A673 (cell line): Measurements from ENCODE around the gene SHISA9. TPM values are rescaled to one million over a fixed set of nuclear protein-coding genes. Genes with fewer than 3 reads are reported as not detected.

Source experiments
- BruUV-seq: library from RNA; stranded (reverse); fragments of 400-500 nt; replicated peaks from 2 replicates; lab custom pipeline; 2021; lab: Mats Ljungman, UMichigan
- CTCF ChIA-PET: fragments of 300-600 bp; sonication (Branson Sonifier 250); formaldehyde crosslinking; loops from one replicate; lab custom pipeline; 2022; ENCODE audit warnings: antibody characterized with exemption; lab: Charles Lee
- POLR2A ChIA-PET: fragments of 300-600 bp; sonication (Branson Sonifier 250); formaldehyde crosslinking; loops from one replicate; lab custom pipeline; 2022; ENCODE audit warnings: antibody characterized with exemption; ENCODE audit not compliant: low non-redundant PET; lab: Charles Lee
- DNase-seq: peaks from one replicate; pipeline ENCODE4 v3.0.0-alpha.2; 2015; ENCODE audit warnings: low spot score
- H3K27ac ChIP-seq: fragments of 200-600 bp; sonication (generic); 2 replicates; pipeline ENCODE4 v1.5.1; 2016; ENCODE audit warnings: mixed run types, low read depth, mild to moderate bottlenecking, mixed read lengths, antibody characterized with exemption, low read length; ENCODE audit not compliant: poor library complexity, severe bottlenecking
- H3K27me3 ChIP-seq: fragments of 200-600 bp; sonication (generic); replicated peaks from 2 replicates; pipeline ENCODE4 v1.6.1; 2017; ENCODE audit warnings: mixed run types, low read depth, mild to moderate bottlenecking, mixed read lengths, antibody characterized with exemption, low read length; ENCODE audit not compliant: insufficient read depth, poor library complexity
- H3K36me3 ChIP-seq: fragments of 200-600 bp; sonication (generic); 2 replicates; pipeline ENCODE4 v1.6.1; 2016; ENCODE audit warnings: mixed run types, mild to moderate bottlenecking, mixed read lengths, antibody characterized with exemption, low read length; ENCODE audit not compliant: insufficient read depth, poor library complexity, severe bottlenecking
- H3K4me1 ChIP-seq: fragments of 200-600 bp; sonication (generic); 2 replicates; pipeline ENCODE4 v1.6.1; 2017; ENCODE audit warnings: mixed run types, mild to moderate bottlenecking, mixed read lengths, antibody characterized with exemption, low read length; ENCODE audit not compliant: insufficient read depth, poor library complexity, severe bottlenecking
- H3K4me3 ChIP-seq: fragments of 200-600 bp; sonication (generic); 2 replicates; pipeline ENCODE4 v1.5.1; 2016; ENCODE audit warnings: low read depth, mixed run types, mild to moderate bottlenecking, mixed read lengths, low read length; ENCODE audit not compliant: poor library complexity, severe bottlenecking
- H3K9me3 ChIP-seq: fragments of 200-600 bp; sonication (generic); 2 replicates; pipeline ENCODE4 v1.6.1; 2016; ENCODE audit warnings: mixed run types, low read depth, mild to moderate bottlenecking, mixed read lengths, antibody characterized with exemption, low read length; ENCODE audit not compliant: poor library complexity, severe bottlenecking
- CTCF ChIP-seq: fragments of 300-800, 200-600 bp; sonication (generic); conservative IDR thresholded peaks from 2 replicates; pipeline ENCODE4 v1.5.1; 2017; ENCODE audit warnings: low read depth, mild to moderate bottlenecking, antibody characterized with exemption, low read length, moderate library complexity, mixed read lengths
- EZH2 ChIP-seq: fragments of 200-600 bp; sonication (generic); IDR thresholded peaks from 2 replicates; pipeline ENCODE4 v1.6.1; 2017; ENCODE audit warnings: borderline replicate concordance, low read depth, mild to moderate bottlenecking, mixed read lengths, antibody characterized with exemption, low read length; ENCODE audit not compliant: poor library complexity, severe bottlenecking
- intact Hi-C: fragments of 100-400 bp; cut with micrococcal nuclease; formaldehyde crosslinking; loops from one replicate; pipeline ENCODE4 v1.10.0; 2022; ENCODE audit not compliant: unreplicated experiment
- total RNA-seq: library from RNA; stranded (reverse); gene quantifications from 2 replicates; pipeline ENCODE4 v1.2.3, GENCODE V29; 2021

The SHISA9 gene
- total RNA-seq, 1 experiment from 2014 or later, result not detected

GRCh38 chr16:13168091-13168572 is 266.7 kb downstream of the SHISA9 start:
- H3K4me3 ChIP-seq, result no peak overlapping the region
- no TSS peak for BruUV-seq
- H3K4me1 ChIP-seq, result no peaks in the 10 kb centered on the region
- DNase-seq, result no peak
- intact Hi-C loops, result no loop called here
- ChIA-PET POLR2A (no interaction called here), CTCF (no interaction called here)
- no peaks in the 10 kb centered on the region for H3K27me3 ChIP-seq
- H3K36me3 ChIP-seq, result no peaks in the 10 kb centered on the region
- H3K9me3 ChIP-seq, result peaks cover 11% of the 10 kb centered on the region
- H3K27ac ChIP-seq, result no peak overlapping the region
- no peak for TF ChIP-seq CTCF
- no peak for TF ChIP-seq EZH2

GRCh38 chr16:13171313-13171712 is 269.9 kb downstream of the SHISA9 start:
- DNase-seq, result no peak
- POLR2A ChIA-PET, result no interaction called here
- H3K9me3 ChIP-seq, result peaks cover 6% of the 10 kb centered on the region
- H3K27me3 ChIP-seq, result no peaks in the 10 kb centered on the region
- no peak overlapping the region for H3K4me3 ChIP-seq
- no peaks in the 10 kb centered on the region for H3K36me3 ChIP-seq
- no peak overlapping the region for H3K27ac ChIP-seq
- CTCF ChIA-PET, result no interaction called here
- TF ChIP-seq CTCF (no peak), EZH2 (no peak)
- intact Hi-C loops, result no loop called here
- H3K4me1 ChIP-seq, result no peaks in the 10 kb centered on the region
- no TSS peak for BruUV-seq

- H3K36me3 ChIP-seq, result no peaks in the 10 kb centered on the region
- no peaks in the 10 kb centered on the region for H3K4me1 ChIP-seq
- H3K27me3 ChIP-seq, result no peaks in the 10 kb centered on the region
- ChIA-PET POLR2A (no interaction called here), CTCF (no interaction called here)
- no TSS peak for BruUV-seq
- TF ChIP-seq CTCF, result no peak
- TF ChIP-seq EZH2, result no peak
- no peak for DNase-seq
- H3K4me3 ChIP-seq, result no peak overlapping the region
- intact Hi-C loops, result no loop called here
- no peak overlapping the region for H3K27ac ChIP-seq
- peaks cover 9% of the 10 kb centered on the region for H3K9me3 ChIP-seq
These were observed 275.3 kb downstream of the SHISA9 start for GRCh38 chr16:13176711-13177110.
